ENCODE results near the gene CHAT.

- TF ChIP-seq CTCF (conservative IDR thresholded peaks at IDR 0.05) = no peak
- TF ChIP-seq EZH2 (IDR thresholded peaks at IDR 0.05; ENCODE audit: low read depth) = no peak
These were observed 15.6 kb downstream of the CHAT start for GRCh38 chr10:49629431-49629881.
